ENCODE data around the gene M1AP. TPM values are rescaled to one million over a fixed set of nuclear protein-coding genes. Genes with fewer than 3 reads are reported as not detected.

Gene M1AP
- total RNA-seq, 1 donor from 2014 or later, result 0.32 TPM

GRCh38 chr2:74599676-74600075 lies 48.5 kb downstream of the M1AP start:
- DNase-seq (ENCODE audit: low spot score), result no peak

- DNase-seq (ENCODE audit: low spot score), result no peak
These were observed 50.7 kb downstream of the M1AP start for GRCh38 chr2:74597410-74597809.

- DNase-seq (ENCODE audit: low spot score), result no peak
These were observed 51.5 kb downstream of the M1AP start for GRCh38 chr2:74596584-74596983.

GRCh38 chr2:74593826-74594772 lies 54.0 kb downstream of the M1AP start:
- no peak for DNase-seq (ENCODE audit: low spot score)

DNA sequence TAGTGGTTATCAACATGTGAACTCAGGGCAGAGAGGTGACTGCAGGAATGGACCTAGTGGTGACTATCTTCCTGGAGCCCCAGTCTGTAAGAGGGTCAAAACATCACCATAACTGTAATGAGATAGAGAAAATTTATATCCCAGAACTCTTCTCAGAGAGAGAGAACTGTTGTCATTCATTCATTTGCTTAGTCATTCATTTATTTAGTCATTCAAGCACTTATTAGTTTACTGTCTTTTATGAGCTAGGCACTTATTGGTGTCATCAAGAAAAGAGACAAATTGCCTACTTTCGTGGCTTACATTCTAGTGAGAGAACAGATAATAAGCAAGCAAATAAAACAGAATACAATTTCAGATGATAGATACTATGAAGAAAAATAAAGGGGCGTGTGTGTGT lies 59.5 kb downstream of the M1AP start:
- no peak for DNase-seq (ENCODE audit: low spot score)

DNA sequence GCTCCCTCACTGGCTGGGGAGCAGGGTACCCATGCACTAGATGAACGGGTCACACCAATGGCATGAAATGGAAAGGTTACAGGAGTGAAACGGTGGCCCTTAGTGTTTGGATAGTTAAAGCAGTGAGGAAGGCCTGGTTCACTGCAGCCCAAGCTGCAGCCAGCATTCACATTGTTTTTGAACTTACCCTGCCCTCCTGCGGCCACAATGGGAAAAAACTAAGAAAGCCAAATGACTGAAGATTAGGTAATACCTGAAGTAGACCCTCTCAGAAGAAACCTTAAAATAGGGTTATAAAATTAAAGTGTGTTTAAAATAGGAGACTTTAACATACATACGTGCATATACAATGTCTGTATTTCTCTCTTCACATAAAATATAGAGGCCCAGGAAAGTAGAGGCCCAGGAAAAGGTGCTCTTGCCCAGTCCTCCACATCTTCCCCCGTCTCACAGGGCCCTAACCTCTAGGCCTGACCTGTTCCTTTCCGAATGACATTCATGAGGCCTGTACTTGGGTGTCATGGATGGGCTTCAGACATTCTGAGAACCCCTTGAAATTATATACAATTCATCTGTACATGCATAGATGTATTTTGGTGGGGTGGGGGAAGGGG lies 60.4 kb downstream of the M1AP start:
- no peak for DNase-seq (ENCODE audit: low spot score)

DNA sequence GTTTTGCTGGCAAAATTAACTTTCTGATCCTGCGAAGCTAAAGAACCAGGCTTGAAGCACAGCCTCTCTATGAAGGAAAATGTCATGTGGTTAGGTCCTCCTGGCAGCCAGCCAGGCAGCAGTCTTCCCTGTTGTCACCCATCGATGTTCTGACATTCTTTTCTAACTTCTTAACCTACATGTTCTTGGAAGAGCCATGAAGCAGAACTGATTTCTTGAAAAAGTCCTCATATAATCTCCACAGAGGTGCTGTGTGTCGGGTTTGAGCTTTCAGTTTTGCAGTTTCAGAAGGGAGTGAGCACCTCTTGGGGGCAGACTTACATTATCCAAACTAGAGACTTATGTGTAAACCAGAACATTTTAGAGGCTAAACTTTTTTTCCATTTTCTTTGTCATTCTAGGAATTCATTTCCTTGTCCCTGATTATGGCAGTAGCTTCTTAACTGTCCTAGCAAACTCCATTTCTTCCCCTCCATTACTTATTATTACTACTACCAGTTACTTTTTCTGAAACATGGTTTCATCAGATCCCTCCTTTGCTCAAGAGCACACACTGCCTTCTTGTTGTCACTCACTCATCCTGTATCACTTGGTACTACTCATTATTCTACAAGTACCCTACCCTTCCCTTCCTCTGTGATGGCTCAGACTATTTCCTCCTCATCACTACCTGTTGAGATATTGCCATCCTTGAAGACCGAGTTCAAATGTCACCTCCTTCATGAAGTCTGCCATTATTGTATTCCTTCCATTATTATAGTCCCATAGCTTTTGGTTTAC lies 62.5 kb downstream of the M1AP start:
- DNase-seq (ENCODE audit: low spot score), result no peak

DNA sequence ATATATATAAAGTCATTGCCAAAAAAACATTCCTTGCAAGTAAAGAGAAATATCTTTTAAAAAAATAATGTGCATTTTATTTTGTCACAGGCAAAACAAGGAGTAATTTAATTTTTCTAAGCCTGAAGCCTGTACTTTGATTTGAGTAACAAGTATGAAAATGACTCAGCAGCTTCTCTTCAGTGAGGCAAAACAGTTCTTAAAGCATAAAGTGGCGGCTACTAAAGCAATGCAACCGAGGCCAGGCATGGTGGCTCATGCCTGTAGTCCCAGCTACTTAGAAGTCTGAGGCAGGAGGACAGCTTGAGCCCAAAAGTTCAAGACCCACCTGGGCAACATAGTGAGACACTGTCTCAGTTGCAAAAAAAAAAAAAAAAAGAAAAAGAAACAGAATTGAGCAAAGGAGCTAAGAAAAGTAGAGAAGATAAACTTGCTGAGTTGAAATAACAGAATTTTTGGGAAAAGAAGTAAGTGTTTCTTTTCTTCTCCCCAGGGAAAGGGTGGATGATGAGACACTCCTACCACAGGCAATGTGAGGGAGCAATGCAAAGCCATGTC lies 64.0 kb downstream of the M1AP start:
- no peak for DNase-seq (ENCODE audit: low spot score)

DNA sequence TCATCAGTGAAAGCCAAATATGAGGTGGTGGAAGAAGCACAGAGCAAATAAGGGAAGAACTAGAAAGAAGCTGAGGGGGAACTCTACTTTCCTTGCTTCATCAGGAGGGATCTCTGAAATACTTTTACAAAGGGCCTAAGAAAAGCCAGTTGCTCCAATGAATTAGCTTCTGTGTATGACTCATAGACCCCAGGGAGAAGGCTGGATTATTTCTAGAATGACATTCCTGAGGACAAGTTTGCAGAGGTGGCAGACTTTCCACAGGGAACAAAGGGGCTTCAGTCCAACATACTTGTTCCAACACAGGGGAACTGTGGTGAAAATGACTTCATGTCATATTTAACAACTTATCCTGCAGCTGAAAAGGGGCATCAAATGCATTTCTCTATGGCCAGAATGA lies 64.6 kb downstream of the M1AP start:
- DNase-seq (ENCODE audit: low spot score), result no peak

- DNase-seq (ENCODE audit: low spot score), result no peak
These were observed 65.9 kb downstream of the M1AP start for GRCh38 chr2:74582184-74582583.

- DNase-seq (ENCODE audit: low spot score), result no peak
These were observed 66.7 kb downstream of the M1AP start for GRCh38 chr2:74581463-74581862.

GRCh38 chr2:74578408-74578807 lies 69.7 kb downstream of the M1AP start:
- no peak for DNase-seq (ENCODE audit: low spot score)

- no peak for DNase-seq (ENCODE audit: low spot score)
These were observed 70.7 kb downstream of the M1AP start for GRCh38 chr2:74577448-74577847.

- DNase-seq (ENCODE audit: low spot score), result no peak
These were observed 71.3 kb downstream of the M1AP start for GRCh38 chr2:74576863-74577229.

DNA sequence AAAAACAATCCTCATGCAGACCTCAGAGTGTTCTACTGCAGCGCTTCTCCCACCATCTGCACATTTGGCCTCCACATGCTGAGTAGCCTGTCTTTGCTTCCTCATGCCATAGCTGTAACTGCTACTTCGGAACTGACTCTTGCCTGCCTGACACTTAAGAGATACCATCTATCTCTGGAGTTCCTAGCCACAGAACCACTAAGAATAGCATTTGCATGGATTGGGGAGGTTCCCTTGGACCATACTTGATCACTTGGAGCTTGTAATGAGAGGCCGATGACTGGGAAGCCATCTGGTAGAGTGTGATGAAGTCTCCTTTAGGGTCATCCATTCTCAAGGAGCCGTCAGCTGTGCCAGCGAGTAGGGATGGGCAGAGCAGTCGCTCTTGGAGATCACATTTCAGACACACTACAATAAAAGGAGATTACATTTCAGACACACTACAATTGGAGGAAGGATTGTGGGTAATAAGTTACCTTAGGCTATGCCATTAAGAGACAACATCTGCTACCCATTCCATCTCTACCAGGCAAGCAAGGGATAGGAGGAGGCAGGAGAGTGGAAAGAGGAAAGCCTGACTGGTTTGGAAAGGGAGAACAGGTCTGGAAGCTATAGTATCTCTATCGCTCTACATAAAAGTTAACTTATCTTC lies 71.8 kb downstream of the M1AP start:
- no peak for DNase-seq (ENCODE audit: low spot score)

DNA sequence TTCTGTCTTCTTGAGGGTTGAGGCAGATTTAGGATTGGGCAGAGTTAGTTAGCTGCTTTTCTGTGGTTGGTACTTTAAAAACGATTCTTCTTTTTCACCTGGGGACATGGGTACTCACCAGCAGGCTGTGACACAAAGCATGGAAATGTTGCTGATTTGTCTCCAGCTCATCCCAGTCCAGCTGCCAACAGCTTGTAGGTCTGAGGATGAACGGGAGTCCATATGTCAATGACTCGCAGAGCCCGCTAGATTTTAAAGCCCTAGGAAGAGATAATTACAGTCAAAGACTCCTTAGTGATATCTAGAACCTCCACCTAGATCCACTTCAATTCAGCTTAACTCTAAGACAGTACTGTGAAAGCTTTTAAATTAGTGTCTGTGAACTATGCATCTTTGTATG lies 72.8 kb downstream of the M1AP start:
- no peak for DNase-seq (ENCODE audit: low spot score)

GRCh38 chr2:74573747-74574562 lies 74.2 kb downstream of the M1AP start:
- DNase-seq (ENCODE audit: low spot score), result no peak

DNA sequence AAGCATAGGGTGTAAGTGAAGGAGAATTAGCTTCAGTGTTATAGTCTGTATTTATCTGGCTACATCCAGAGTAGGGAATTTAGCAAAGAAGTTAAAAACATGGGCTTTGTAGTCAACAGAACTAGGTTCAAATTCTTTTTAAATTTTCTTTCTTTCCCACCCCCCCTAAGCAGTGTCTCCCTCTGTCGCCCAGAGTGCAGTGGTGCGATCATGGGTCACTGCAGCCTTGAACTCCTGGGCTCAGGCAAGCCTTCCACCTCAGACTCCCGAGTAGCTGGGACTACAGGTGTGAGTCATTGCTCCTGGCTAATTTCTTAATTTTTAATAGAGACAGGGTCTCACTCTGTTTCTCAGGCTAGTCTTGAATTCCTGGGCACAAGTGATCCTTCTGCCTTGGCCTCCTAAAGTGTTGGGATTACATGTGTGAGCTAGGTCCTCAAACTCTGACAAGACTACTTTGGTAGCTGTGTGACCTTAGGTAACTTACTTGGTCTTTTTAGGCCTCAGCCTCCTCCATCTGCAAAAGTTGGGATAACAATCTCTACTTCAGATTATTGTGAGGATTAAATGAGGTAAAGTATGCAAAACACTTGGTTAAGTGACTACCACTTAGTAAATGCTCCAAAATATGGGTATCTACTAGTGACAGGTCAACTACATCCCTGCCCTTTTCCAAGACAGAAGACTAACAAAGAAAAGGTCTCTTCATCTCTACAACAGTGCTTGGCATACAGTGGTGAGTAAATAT lies 75.8 kb downstream of the M1AP start:
- DNase-seq (ENCODE audit: low spot score), result no peak

DNA sequence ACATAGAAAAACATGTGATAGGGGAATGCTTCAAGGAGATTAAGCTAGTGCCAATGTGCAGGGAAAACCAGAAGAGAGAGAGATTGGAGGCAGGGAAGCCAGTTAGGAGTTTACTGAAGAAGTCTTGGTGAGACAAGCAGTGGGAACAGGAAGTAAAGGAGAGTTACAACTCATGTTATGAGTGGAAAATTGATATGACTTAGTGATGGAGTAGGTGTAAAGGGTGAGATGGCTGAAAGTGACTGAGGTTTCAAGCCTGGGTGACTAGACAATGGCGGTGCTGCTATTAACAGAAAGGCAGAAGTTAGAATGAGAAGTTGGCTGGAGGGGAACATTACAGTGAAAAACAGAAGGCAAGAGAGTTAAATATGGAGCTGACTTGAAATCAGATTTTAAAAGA lies 77.1 kb downstream of the M1AP start:
- DNase-seq (ENCODE audit: low spot score), result no peak

DNA sequence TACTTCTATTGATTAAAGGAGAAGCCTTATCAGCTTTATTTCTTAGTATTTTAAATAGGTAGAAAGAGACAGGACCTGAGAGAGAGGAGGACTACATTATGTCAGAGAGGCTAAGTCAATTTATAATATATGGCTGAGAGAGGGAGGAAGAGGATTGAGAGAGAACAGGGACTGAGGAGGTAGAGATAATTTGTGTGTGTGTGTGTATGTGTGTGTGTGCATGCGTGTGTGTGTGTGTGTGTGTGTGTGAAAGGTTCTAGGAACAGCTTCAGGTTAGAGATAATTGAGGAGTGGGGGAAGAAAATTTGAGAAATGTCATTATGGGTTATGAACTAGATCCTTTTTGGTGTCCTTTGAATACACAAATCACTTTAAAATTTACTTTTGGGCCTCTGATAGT lies 78.4 kb downstream of the M1AP start:
- no peak for DNase-seq (ENCODE audit: low spot score)

Measured in mesenteric fat pad (tissue), 1 donor.